Stimulated activated CD8-positive, alpha-beta memory T cell treated with anti-CD3 and anti-CD28 coated beads, Interleukin-7, amount 100 ng/mL, for 4 hours (primary cell): ENCODE results near the gene FBXO41.
A peak's percentile ranks its signal among the peaks of the same experiment; 100 is the strongest.

ENCODE experiments used
- DNase-seq, 2 donors: peaks; one replicate each; pipeline ENCODE4 v3.0.0-alpha.2; 2020; ENCODE audit warnings: low read depth in 2 of 2

The FBXO41 gene

DNA sequence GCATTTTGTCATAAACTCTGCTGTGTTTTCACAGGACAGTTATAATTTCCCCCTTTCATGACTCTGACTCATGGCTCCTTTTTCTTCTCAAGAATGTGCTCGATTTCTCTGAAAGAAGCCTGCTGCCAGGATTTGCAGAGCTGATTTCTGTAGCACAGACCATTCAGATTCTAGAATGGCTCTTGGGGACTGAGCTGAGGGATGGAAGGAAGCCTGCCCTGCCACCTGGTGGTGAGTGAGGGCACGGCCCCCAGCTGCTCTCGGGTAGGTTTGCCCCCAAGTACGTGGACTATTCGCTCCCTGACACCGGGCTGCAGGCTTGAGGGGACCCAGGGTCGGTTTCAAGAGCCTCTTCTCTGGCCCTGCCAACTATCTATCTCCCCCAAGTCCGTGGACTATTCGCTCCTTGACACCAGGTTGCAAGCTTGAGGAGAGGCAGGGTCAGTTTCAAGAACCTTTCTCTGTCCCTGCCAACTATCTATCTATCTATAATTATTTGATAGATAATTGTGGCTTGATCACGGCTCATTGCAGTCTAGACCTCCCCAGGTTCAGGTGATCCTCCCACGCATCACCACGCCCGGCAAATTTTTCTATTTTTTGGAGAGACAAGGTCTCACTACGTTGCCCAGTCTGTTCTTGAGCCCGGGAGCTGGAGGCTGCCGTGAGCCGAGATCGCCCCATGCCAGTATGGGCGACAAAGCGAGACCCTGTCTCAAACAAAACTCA is 71.7 kb downstream of the FBXO41 start:
- DNase-seq: peak; percentile 45 to 58

DNA sequence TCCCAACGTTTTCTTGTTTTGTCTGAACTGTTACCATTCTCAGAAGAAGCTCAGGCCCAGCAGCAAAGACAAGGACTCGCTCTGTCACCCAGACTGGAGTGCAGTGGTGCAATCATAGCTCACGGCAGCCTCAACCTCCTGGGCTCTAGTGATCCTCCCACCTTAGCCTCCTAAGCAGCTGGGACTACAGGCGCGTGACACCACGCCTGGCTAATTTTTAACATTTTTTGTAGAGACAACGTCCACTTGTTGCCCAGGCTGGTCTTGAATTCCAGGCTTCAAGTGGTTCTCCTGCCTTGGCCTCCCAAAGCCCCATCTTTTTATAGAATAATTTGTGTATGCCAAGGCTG is 72.2 kb downstream of the FBXO41 start:
- no peak for DNase-seq

- DNase-seq: no peak
These were observed 73.6 kb downstream of the FBXO41 start for GRCh38 chr2:73210696-73211095.

GRCh38 chr2:73210019-73210418 is 74.3 kb downstream of the FBXO41 start:
- no peak for DNase-seq

DNA sequence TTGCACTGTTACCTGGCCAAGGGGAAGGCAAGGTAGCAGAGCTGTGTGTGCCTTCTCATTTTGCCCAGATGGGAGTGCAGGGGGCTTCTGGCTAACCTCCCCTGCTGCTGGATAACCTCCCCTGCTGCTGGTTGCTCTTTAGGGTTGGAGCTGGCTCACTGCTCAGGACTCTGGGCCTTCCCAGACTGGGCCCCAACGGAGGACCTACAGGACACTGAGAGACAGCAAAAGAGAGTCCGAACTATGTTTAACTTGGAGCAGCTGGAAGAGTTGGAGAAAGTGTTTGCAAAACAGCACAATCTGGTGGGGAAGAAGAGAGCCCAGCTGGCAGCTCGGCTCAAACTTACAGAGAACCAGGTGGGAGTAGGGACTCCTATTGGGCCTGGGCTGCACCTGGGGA is 76.0 kb downstream of the FBXO41 start:
- no peak for DNase-seq

DNA sequence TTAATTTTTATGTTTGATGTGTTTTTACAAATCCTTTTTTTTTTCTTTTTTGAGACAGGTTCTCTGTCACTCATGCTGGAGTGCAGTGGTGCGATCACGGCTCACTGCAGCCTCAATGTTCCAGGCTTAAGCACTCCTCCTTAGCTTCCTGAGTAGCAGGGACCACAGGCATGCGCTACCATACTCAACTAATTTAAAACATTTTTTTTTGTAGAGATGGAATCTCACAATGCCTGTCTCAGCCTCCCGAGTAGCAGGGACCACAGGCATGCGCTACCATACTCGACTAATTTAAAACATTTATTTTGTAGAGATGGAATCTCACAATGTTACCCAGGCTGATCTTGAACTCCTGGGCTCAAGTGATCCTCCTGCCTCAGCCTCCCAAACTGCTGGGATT is 78.7 kb downstream of the FBXO41 start:
- DNase-seq: no peak
